ENCODE results near the gene IDH3G.

DNA sequence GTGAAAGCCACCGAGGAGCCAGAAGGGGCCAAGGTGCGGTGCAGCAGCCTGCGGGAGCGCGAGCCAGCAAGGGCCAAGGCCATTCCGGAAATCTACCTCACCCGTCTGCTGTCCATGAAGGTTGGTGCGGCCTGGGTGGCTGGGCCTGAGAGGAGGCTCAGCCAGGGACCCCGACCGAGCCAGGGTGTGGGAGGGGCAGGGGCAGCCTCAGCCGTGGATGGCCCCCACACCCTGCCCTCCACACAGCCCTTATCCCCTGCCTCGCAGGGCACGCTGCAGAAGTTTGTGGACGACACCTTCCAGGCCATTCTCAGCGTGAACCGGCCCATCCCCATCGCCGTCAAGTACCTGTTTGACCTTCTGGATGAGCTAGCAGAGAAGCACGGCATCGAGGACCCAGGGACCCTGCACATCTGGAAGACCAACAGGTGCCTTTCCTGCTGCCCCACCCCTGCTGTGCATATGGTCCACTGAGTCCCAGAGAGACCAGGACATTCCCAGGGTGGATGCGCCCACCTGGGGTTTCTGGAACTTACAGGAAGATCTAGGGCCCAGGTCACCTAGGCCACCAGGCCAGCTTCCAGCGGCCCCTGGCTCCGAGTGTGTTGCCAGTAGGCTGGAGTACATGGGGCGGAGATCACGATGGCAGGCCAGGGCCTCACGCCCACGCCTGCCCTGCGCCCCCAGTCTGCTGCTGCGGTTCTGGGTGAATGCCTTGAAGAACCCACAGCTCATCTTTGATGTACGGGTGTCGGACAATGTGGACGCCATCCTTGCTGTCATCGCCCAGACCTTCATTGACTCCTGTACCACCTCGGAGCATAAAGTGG, 16.7 kb downstream of the IDH3G start:
- TF ChIP-seq POLR2AphosphoS5 (IDR thresholded peaks at IDR 0.05; ENCODE audit: borderline replicate concordance, low read depth, low read length), result no peak
- TF ChIP-seq EZH2 (IDR thresholded peaks at IDR 0.05), result no peak
